Thoracic aorta (tissue), 2 donors: ENCODE data around the gene DMD. TPM values are rescaled to one million over a fixed set of nuclear protein-coding genes. Genes with fewer than 3 reads are reported as not detected.

Source experiments
- ATAC-seq: fragments of 150-250 bp; one replicate; pipeline ENCODE4 v1.8.0; 2017; ENCODE audit warnings: low read depth; ENCODE audit not compliant: insufficient number of reproducible peaks, low FRiP score
- DNase-seq: peaks from one replicate; pipeline ENCODE4 v3.0.0-alpha.2; 2020; ENCODE audit warnings: low spot score
- H3K27ac ChIP-seq, 2 donors: fragments of 200-600 bp; sonication (generic); 1 replicate in 1 of 2; 2 replicates in 1 of 2; pipeline ENCODE4 v1.5.1; 2016; ENCODE audit warnings: mild to moderate bottlenecking in 2 of 2, moderate library complexity in 2 of 2
- H3K27me3 ChIP-seq: fragments of 200-600 bp; sonication (generic); replicated peaks from 2 replicates; pipeline ENCODE4 v1.6.0; 2016; ENCODE audit warnings: mild to moderate bottlenecking; ENCODE audit not compliant: insufficient read depth
- H3K36me3 ChIP-seq: fragments of 200-600 bp; sonication (generic); one replicate; pipeline ENCODE4 v1.5.1; 2016
- H3K4me1 ChIP-seq, 2 donors: fragments of 200-600 bp; sonication (generic); 1 replicate in 1 of 2; 2 replicates in 1 of 2; pipeline versions ENCODE4 v1.5.1 to v1.6.0; 2016; ENCODE audit warnings: low read depth in 2 of 2, mild to moderate bottlenecking in 1 of 2; ENCODE audit not compliant: control insufficient read depth in 1 of 2
- H3K4me3 ChIP-seq: fragments of 200-600 bp; sonication (generic); 2 replicates; pipeline ENCODE4 v1.5.1; 2016; ENCODE audit warnings: mild to moderate bottlenecking
- H3K9me3 ChIP-seq: fragments of 200-600 bp; sonication (generic); 2 replicates; pipeline ENCODE4 v1.5.1; 2016
- CTCF ChIP-seq: fragments of 200-600 bp; sonication (generic); IDR thresholded peaks from one replicate; pipeline ENCODE4 v1.5.1; 2019; ENCODE audit warnings: antibody characterized with exemption
- total RNA-seq, 2 donors: library from RNA; depleted of rRNA; stranded (reverse); fragments of >200 nt; gene quantifications; one replicate each; pipeline versions ENCODE4 v1.1.0 to v1.2.3, GENCODE V29; 2016

The DMD gene
- total RNA-seq, 2 donors from 2014 or later: 224 to 233 TPM

DNA sequence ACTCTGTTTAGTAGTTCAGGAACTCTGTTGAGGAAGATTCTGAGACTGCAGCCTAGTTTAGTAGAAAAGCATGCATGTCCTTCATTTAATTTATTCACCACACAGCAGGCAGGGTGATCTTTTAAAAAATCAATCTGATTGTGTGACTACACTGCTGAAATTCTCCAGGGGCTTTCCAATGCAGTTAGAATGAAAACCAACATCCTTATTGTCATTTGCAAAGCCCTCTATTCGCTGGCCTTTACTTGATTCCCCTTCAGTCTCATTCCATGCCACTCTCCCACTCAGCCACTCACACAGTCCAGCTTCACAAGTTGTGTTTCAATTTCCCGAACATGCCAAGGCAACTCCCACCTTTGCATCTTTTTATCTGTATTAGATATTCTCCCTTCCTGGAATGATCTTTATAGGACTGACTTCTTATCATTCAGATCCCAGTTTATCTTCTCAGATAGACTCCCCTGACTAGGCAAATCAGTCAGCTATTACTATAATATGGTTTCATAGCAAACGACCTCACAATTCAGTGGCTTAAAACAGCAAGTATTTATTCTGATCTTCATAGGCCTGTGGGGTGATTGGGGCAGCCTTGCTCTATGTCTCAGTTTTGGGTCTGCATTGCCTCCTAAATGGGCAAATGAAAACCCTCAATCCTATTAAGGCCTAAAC lies 2118.2 kb downstream of the DMD start:
- Histone ChIP-seq H3K27ac (no peak overlapping the region), H3K4me1 (no peaks in the 10 kb centered on the region), H3K27me3 (no peaks in the 10 kb centered on the region), H3K9me3 (no peaks in the 10 kb centered on the region), H3K4me3 (no peak overlapping the region), H3K36me3 (no peaks in the 10 kb centered on the region)
- no peak for DNase-seq
- TF ChIP-seq CTCF: no peak
- no peak for ATAC-seq

DNA sequence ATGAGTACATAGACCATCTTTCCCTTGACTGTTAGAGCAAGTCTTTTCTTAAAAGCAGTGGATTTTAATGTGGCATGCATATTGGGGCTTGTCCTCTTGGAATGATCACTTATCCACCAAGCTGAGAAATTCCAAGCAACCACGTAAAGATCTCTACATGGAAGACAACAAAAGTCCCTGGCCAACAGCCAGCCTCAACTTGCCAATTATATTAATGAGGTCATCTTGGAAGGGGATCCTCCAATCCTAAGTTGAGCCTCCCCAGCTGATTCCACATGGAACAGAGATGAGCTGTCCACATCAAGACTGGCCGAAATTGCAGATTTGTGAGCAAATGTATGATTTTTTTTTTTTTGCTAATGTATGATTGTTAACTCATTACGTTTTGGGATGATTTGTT lies 2118.9 kb downstream of the DMD start:
- Histone ChIP-seq H3K36me3 (no peaks in the 10 kb centered on the region), H3K4me3 (no peak overlapping the region), H3K27me3 (no peaks in the 10 kb centered on the region), H3K4me1 (no peaks in the 10 kb centered on the region), H3K27ac (no peak overlapping the region), H3K9me3 (no peaks in the 10 kb centered on the region)
- ATAC-seq (no peak), DNase-seq (no peak)
- no peak for TF ChIP-seq CTCF

- Histone ChIP-seq H3K27ac (no peak overlapping the region), H3K9me3 (no peaks in the 10 kb centered on the region), H3K27me3 (no peaks in the 10 kb centered on the region), H3K4me1 (no peaks in the 10 kb centered on the region), H3K4me3 (no peak overlapping the region), H3K36me3 (no peaks in the 10 kb centered on the region)
- ATAC-seq (no peak), DNase-seq (no peak)
- no peak for TF ChIP-seq CTCF
Measured at GRCh38 chrX:31091819-31092218, 2119.5 kb downstream of the DMD start.

GRCh38 chrX:31074522-31074921 lies 2136.8 kb downstream of the DMD start:
- no peak overlapping the region for H3K27ac ChIP-seq
- no peaks in the 10 kb centered on the region for H3K4me1 ChIP-seq
- H3K9me3 ChIP-seq: no peaks in the 10 kb centered on the region
- no peak overlapping the region for H3K4me3 ChIP-seq
- H3K36me3 ChIP-seq: no peaks in the 10 kb centered on the region
- no peak for TF ChIP-seq CTCF
- ATAC-seq: no peak
- DNase-seq: no peak
- no peaks in the 10 kb centered on the region for H3K27me3 ChIP-seq

GRCh38 chrX:31071725-31072124 lies 2139.6 kb downstream of the DMD start, which contains the start of gene FTHL17:
Gene FTHL17 (minus strand): TSS chrX:31072041. CDS start chrX:31071953, 88 bp downstream.
- no peaks in the 10 kb centered on the region for H3K4me1 ChIP-seq
- no peak within 1 kb of the TSS for H3K4me3 ChIP-seq
- DNase-seq (no peak), ATAC-seq (no peak)
- H3K36me3 ChIP-seq: no peaks in the 10 kb centered on the region
- H3K27me3 ChIP-seq: no peaks in the 10 kb centered on the region
- no peak for TF ChIP-seq CTCF
- no peaks in the 10 kb centered on the region for H3K9me3 ChIP-seq
- no peak within 1 kb of the TSS for H3K27ac ChIP-seq
